Cardiac fibroblast (primary cell): Measurements from ENCODE around the gene PRDM5.

ENCODE experiments used
- DNase-seq, 2 donors: peaks; one replicate each; pipeline versions ENCODE4 v3.0.0 to v3.0.0-alpha.2; 2010; ENCODE audit warnings: low read depth in 2 of 2
- H3K4me3 ChIP-seq, 2 donors: replicated peaks in 1 of 2; 1 replicate in 1 of 2; 2 replicates in 1 of 2; pipeline ENCODE4 v1.5.1; 2011; ENCODE audit warnings: low read depth in 2 of 2, low read length in 2 of 2, mild to moderate bottlenecking in 2 of 2, moderate library complexity in 1 of 2
- CTCF ChIP-seq: IDR thresholded peaks from one replicate; pipeline ENCODE4 v1.5.1; 2011; ENCODE audit warnings: low read depth, mild to moderate bottlenecking, low read length, inconsistent platforms

PRDM5 gene

GRCh38 chr4:120841580-120841979 is 80.9 kb downstream of the PRDM5 start:
- peak; percentile 25 to 26 for DNase-seq
- no peak for TF ChIP-seq CTCF
- H3K4me3 ChIP-seq = no peak overlapping the region

GRCh38 chr4:120839974-120840751 is 82.4 kb downstream of the PRDM5 start:
- no peak for DNase-seq
- no peak for TF ChIP-seq CTCF
- no peak overlapping the region for H3K4me3 ChIP-seq

- no peak for DNase-seq
- no peak overlapping the region for H3K4me3 ChIP-seq
- TF ChIP-seq CTCF = no peak
Measured at GRCh38 chr4:120839334-120839973, 83.1 kb downstream of the PRDM5 start.

- no peak for DNase-seq
- TF ChIP-seq CTCF = no peak
- H3K4me3 ChIP-seq = no peak overlapping the region
Measured at GRCh38 chr4:120838784-120839183, 83.7 kb downstream of the PRDM5 start.

- no peak for DNase-seq
- no peak overlapping the region for H3K4me3 ChIP-seq
- no peak for TF ChIP-seq CTCF
Measured at GRCh38 chr4:120837656-120838055, 84.9 kb downstream of the PRDM5 start.

GRCh38 chr4:120835342-120835741 is 87.2 kb downstream of the PRDM5 start:
- H3K4me3 ChIP-seq = no peak overlapping the region
- no peak for TF ChIP-seq CTCF
- no peak for DNase-seq
